Thoracic aorta (tissue), 2 donors: ENCODE measurements around the gene MORN4. TPM values are rescaled to one million over a fixed set of nuclear protein-coding genes. Genes with fewer than 3 reads are reported as not detected.
A peak's percentile ranks its signal among the peaks of the same experiment; 100 is the strongest.

Experiments used
- ATAC-seq: fragments of 150-250 bp; one replicate; pipeline ENCODE4 v1.8.0; 2017; ENCODE audit warnings: low read depth; ENCODE audit not compliant: insufficient number of reproducible peaks, low FRiP score
- DNase-seq: peaks from one replicate; pipeline ENCODE4 v3.0.0-alpha.2; 2020; ENCODE audit warnings: low spot score
- H3K27ac ChIP-seq, 2 donors: fragments of 200-600 bp; sonication (generic); 1 replicate in 1 of 2; 2 replicates in 1 of 2; pipeline ENCODE4 v1.5.1; 2016; ENCODE audit warnings: mild to moderate bottlenecking in 2 of 2, moderate library complexity in 2 of 2
- H3K27me3 ChIP-seq: fragments of 200-600 bp; sonication (generic); replicated peaks from 2 replicates; pipeline ENCODE4 v1.6.0; 2016; ENCODE audit warnings: mild to moderate bottlenecking; ENCODE audit not compliant: insufficient read depth
- H3K36me3 ChIP-seq: fragments of 200-600 bp; sonication (generic); one replicate; pipeline ENCODE4 v1.5.1; 2016
- H3K4me1 ChIP-seq, 2 donors: fragments of 200-600 bp; sonication (generic); 1 replicate in 1 of 2; 2 replicates in 1 of 2; pipeline versions ENCODE4 v1.5.1 to v1.6.0; 2016; ENCODE audit warnings: low read depth in 2 of 2, mild to moderate bottlenecking in 1 of 2; ENCODE audit not compliant: control insufficient read depth in 1 of 2
- H3K4me3 ChIP-seq: fragments of 200-600 bp; sonication (generic); 2 replicates; pipeline ENCODE4 v1.5.1; 2016; ENCODE audit warnings: mild to moderate bottlenecking
- H3K9me3 ChIP-seq: fragments of 200-600 bp; sonication (generic); 2 replicates; pipeline ENCODE4 v1.5.1; 2016
- CTCF ChIP-seq: fragments of 200-600 bp; sonication (generic); IDR thresholded peaks from one replicate; pipeline ENCODE4 v1.5.1; 2019; ENCODE audit warnings: antibody characterized with exemption
- total RNA-seq, 2 donors: library from RNA; depleted of rRNA; stranded (reverse); fragments of >200 nt; gene quantifications; one replicate each; pipeline versions ENCODE4 v1.1.0 to v1.2.3, GENCODE V29; 2016

Gene MORN4
- total RNA-seq, 2 donors from 2014 or later: 3.5 to 6.6 TPM

- no peak for TF ChIP-seq CTCF
- peaks cover 4 to 13% of the 10 kb centered on the region in 2 donors for H3K4me1 ChIP-seq
- no peak overlapping the region for H3K4me3 ChIP-seq
- H3K27me3 ChIP-seq: no peaks in the 10 kb centered on the region
- H3K27ac ChIP-seq: no peak overlapping the region
- H3K9me3 ChIP-seq: no peaks in the 10 kb centered on the region
- no peaks in the 10 kb centered on the region for H3K36me3 ChIP-seq
- no peak for DNase-seq
- ATAC-seq: no peak
Observed at GRCh38 chr10:97631098-97631497, 2.2 kb downstream of the MORN4 start.

GRCh38 chr10:97629289-97629688 lies 4.0 kb downstream of the MORN4 start:
- Histone ChIP-seq H3K27ac (no peak overlapping the region), H3K4me3 (no peak overlapping the region), H3K27me3 (no peaks in the 10 kb centered on the region), H3K9me3 (no peaks in the 10 kb centered on the region), H3K36me3 (no peaks in the 10 kb centered on the region), H3K4me1 (peaks cover 4 to 13% of the 10 kb centered on the region in 2 donors)
- no peak for TF ChIP-seq CTCF
- ATAC-seq: no peak
- DNase-seq: no peak

GRCh38 chr10:97628228-97628627 lies 5.1 kb downstream of the MORN4 start:
- Histone ChIP-seq H3K9me3 (no peaks in the 10 kb centered on the region), H3K4me3 (no peak overlapping the region), H3K27me3 (no peaks in the 10 kb centered on the region), H3K36me3 (no peaks in the 10 kb centered on the region), H3K27ac (peak overlapping the region in 1 of 2 donors; percentile 37), H3K4me1 (peaks cover 4 to 13% of the 10 kb centered on the region in 2 donors)
- ATAC-seq (no peak), DNase-seq (no peak)
- no peak for TF ChIP-seq CTCF

- H3K9me3 ChIP-seq: no peaks in the 10 kb centered on the region
- no peaks in the 10 kb centered on the region for H3K27me3 ChIP-seq
- H3K4me3 ChIP-seq: no peak overlapping the region
- ATAC-seq: no peak
- DNase-seq: no peak
- H3K27ac ChIP-seq: peak overlapping the region in 1 of 2 donors; percentile 37
- TF ChIP-seq CTCF: no peak
- H3K4me1 ChIP-seq: peaks cover 4 to 10% of the 10 kb centered on the region in 2 donors
- no peaks in the 10 kb centered on the region for H3K36me3 ChIP-seq
Observed at GRCh38 chr10:97627731-97628130, 5.6 kb downstream of the MORN4 start.

GRCh38 chr10:97623277-97623676 lies 10.0 kb downstream of the MORN4 start:
- Histone ChIP-seq H3K9me3 (no peaks in the 10 kb centered on the region), H3K4me1 (peaks cover 0 to 5% of the 10 kb centered on the region in 2 donors), H3K27me3 (no peaks in the 10 kb centered on the region), H3K36me3 (no peaks in the 10 kb centered on the region), H3K4me3 (no peak overlapping the region), H3K27ac (no peak overlapping the region)
- TF ChIP-seq CTCF: no peak
- ATAC-seq (no peak), DNase-seq (no peak)
